Activated CD8-positive, alpha-beta memory T cell treated with anti-CD3 and anti-CD28 coated beads, Interleukin-2, amount 50 U/mL, for 1 hour (primary cell): Measurements from ENCODE around the gene SNX12.
A peak's percentile ranks its signal among the peaks of the same experiment; 100 is the strongest.

ENCODE experiments used
- DNase-seq: peaks from one replicate; pipeline ENCODE4 v3.0.0-alpha.2; 2020; ENCODE audit errors: extremely low read depth

Gene SNX12

DNA sequence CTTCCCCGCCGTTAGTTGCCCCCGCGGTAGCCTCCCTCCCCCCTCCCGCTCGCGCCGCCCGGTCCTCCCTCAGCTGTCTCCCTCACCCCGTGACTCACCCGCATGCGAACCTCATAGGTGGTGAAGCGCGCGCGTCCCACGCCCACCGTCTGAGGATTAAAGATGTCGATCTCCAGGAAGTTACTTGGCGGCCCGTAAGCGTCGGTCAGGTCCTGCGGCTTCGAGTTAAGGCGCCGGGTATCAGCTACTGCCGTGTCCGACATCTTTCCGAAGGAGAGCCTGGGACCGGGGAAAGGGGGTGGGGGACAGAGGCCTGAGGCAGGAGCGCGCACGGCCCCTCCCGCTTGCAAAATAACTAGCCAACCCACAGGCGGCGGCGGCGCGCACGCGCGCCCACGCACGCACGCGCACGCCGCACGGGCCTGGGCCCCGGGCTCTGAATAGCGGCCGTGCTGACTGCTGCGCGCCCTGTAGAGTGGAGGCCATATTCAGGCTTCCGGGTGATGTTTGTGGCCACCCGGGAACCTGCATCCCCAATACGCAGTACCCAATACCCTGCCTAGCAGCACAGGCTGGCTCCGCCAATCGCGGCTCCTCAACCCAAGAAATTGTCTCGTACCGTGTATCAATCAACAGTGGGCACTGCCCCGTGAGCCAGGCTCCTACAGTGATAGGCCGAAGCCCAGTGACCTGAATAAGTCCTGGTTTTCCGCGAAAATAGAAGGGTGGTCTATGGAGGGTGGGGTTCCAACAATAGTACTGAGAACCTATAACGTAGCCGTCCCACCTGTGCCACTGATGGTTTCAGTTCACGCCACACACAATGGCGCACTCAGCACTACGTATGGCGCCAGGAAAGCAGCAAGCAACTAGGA lies at the start of gene SNX12:
TSS of gene SNX12 (minus strand) at position 291 of the 875 bp plus-strand sequence. CDS start at position 263, 28 bp downstream.
- peak; percentile 71 for DNase-seq

DNA sequence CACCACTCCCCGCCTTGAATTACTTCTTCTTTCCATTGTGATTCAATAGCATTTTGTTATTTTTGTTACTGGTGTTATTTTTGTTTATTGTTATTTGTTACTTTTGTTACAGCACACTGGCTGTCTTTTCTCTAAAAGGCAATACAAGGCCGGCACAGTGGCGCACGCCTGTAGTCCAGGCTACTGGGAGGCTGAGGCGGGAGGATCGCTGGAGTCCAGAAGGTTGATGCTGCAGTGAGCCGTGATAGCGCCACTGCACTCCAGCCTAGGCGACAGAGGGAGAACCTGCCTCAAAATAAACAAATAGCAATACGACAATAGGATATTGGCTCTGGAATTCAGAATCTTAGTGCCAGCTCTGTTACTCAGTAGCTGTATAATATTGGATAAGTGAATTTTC lies 49.2 kb upstream of the SNX12 start:
- no peak for DNase-seq

GRCh38 chrX:71111921-71112431 lies 43.8 kb upstream of the SNX12 start:
- no peak for DNase-seq

GRCh38 chrX:71111141-71111843 lies 43.2 kb upstream of the SNX12 start, which contains the start of gene IL2RG:
Gene IL2RG, minus strand, starts transcription at chrX:71111577. Its CDS starts 38 bp downstream, at chrX:71111539.
- DNase-seq, result peak; percentile 74

DNA sequence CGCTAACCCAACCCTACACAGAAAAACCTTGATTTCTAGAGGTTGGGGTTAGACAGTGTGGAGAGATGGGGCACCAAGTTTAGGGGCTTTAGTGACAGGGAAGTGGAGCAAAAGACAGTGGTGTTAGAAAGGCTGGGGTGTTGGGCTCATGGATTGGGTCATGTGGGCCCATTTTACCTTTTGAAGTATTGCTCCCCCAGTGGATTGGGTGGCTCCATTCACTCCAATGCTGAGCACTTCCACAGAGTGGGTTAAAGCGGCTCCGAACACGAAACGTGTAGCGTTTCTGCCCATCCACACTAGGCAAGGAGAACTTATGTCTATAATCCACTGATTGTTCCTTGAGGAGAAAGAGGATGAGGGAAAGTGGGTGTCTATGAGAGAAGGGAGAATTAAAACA lies 40.9 kb upstream of the SNX12 start:
- no peak for DNase-seq

DNA sequence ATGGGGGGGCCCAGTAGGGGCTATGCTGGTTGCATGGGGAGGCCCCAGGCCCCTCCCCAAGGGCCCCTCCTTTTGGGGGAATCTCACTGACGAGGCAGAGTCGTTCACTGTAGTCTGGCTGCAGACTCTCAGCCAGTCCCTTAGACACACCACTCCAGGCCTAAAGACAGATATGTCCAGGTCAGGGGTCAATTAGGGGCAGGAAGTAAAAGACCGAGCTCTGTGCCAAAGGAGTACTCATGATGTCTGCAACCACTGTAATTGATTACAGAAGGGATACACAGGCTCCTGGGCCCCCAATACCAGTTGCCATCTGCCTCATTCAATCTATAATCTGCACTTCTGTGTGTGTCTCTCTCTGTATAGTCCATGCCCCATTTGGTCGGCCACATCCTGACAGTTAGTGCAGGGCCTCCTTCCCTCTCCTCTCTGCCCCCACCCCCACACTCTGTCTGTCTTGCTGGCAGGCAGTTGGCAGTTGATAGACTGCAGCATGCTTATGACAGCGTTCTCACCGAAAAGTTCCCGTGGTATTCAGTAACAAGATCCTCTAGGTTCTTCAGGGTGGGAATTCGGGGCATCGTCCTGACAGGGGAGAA lies 39.7 kb upstream of the SNX12 start:
- DNase-seq, result no peak

DNA sequence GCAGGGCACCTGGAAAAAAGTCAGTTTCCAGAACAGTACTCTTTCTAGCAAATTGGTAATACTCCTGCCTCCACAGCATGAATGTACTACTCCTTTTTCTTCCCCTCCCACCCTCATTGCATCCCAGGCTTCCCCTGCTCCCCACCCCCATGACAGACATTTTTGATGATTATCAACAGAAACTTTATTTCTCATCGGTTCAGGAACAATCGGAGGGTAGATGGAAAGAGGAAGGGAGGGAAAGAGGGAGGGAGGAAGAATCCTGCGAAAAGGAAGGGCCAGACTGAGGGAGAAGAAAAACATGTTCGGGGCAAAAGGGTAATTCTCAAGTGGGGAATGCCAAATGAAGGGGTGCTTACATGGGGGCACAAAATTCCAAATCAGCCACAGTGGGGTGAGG lies 39.1 kb upstream of the SNX12 start:
- DNase-seq, result no peak

GRCh38 chrX:71106427-71106826 lies 38.3 kb upstream of the SNX12 start, which contains the start of gene CXorf65:
Gene CXorf65, minus strand, starts transcription at chrX:71106740. Its CDS starts 184 bp downstream, at chrX:71106556.
- DNase-seq, result no peak

GRCh38 chrX:71105628-71106027 lies 37.5 kb upstream of the SNX12 start:
- no peak for DNase-seq

DNA sequence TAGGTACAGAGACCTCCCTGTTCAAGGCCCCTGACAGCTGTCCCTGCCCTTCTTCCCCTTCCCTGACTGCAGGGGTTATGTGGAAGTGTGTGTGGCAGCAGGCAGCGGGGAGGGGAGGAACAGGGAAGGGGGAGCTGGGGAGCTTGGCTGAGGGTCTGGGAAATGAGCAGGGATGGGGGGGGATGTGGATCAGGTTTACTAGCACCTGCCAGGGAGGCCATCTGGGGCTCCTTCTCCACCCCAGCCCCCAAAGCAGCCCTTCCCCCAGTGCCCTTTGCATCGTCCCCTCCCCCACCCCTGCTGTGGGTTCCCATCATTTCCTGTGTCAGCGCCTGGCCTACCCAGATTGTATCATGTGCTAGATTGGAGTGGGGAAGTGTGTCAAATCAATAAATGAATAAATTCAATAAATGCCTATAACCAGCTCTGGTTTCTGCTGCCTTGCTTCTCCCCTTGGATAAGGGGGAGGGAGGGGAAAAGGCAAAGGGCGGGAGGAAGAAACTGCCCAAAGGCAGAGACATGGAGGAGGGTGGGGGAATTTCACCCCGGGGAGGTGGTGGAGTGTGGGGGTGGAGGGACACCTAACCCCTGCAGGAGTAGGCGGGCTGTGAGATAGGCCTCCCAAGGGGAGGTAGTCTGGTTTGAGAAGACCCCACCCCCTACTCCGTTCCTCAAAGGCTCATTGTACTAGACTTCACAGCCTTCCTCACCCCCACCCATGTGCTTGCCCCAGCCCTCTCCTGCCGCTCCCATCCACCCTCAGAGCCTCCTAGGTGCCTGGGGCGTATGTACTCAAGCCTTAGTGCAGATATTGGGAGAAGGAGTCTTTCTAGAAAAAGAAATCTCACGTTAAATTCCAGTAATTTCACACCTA lies 35.2 kb upstream of the SNX12 start:
- DNase-seq, result no peak

- DNase-seq, result no peak
Observed at GRCh38 chrX:71102292-71102691, 34.2 kb upstream of the SNX12 start.

DNA sequence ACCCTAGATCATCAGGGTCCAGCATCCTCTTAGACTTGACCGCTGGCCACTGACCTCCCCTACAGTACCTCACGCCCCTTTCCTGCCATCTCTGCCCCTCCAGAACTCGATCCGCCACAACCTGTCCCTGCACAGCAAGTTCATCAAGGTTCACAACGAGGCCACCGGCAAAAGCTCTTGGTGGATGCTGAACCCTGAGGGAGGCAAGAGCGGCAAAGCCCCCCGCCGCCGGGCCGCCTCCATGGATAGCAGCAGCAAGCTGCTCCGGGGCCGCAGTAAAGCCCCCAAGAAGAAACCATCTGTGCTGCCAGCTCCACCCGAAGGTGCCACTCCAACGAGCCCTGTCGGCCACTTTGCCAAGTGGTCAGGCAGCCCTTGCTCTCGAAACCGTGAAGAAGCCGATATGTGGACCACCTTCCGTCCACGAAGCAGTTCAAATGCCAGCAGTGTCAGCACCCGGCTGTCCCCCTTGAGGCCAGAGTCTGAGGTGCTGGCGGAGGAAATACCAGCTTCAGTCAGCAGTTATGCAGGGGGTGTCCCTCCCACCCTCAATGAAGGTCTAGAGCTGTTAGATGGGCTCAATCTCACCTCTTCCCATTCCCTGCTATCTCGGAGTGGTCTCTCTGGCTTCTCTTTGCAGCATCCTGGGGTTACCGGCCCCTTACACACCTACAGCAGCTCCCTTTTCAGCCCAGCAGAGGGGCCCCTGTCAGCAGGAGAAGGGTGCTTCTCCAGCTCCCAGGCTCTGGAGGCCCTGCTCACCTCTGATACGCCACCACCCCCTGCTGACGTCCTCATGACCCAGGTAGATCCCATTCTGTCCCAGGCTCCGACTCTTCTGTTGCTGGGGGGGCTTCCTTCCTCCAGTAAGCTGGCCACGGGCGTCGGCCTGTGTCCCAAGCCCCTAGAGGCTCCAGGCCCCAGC lies 32.7 kb upstream of the SNX12 start:
- no peak for DNase-seq

DNA sequence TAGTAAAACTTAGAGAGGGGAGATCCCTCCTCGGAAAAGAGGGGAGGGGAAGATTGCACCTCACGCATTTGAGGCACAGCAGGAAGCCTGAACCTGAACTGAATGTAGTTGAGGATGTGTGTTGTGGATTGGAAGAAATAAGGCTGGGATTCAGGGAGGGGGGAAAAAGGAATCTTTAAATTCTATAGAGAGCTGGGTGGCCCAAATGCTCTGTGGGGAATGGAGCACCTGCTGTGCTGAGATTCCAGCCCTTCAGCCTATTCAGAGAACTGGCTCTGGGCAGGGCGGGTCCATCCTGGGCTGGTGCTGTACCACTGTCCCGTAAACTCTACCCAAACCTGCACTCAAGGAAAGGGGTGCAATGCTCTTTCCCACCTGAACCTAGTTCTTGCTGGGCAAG lies 31.6 kb upstream of the SNX12 start:
- no peak for DNase-seq

DNA sequence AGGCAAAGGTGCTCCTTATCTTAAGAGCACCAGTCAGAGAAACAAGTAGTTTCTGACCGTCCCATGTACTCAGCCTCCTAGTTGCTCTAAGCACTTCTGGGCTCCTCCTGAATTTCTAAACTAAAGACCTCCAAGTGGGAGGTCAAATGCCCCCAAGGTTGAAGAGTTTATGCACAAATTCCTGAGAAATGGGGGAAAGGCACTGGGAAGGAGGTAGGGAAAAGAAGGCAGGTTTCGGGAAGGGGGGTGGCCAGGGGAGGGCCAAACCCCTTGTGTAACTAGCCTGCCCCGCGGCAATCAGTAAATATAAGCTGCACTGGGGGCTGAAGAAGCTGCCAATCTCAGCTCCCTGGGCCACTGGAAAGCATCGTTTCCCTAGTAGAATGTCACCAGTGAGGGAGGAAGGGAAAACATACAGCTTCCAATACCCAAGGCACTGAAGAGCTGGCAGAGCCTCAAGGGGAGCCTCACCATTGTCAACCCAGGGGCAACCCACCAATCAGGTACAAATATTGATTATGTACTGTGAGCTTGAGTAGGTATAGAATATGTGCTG lies 30.9 kb upstream of the SNX12 start:
- no peak for DNase-seq

- peak; percentile 61 for DNase-seq
Observed at GRCh38 chrX:71098302-71098701, 30.2 kb upstream of the SNX12 start.

GRCh38 chrX:71096760-71097032 lies 28.6 kb upstream of the SNX12 start:
- DNase-seq, result no peak

GRCh38 chrX:71095981-71096759 lies 28.0 kb upstream of the SNX12 start:
- DNase-seq, result peak; percentile 54

GRCh38 chrX:71095555-71095980 lies 27.4 kb upstream of the SNX12 start, which contains the start of gene FOXO4:
Gene FOXO4, plus strand, starts transcription at chrX:71095851. Its CDS starts 678 bp downstream, at chrX:71096529.
- peak; percentile 74 for DNase-seq

DNA sequence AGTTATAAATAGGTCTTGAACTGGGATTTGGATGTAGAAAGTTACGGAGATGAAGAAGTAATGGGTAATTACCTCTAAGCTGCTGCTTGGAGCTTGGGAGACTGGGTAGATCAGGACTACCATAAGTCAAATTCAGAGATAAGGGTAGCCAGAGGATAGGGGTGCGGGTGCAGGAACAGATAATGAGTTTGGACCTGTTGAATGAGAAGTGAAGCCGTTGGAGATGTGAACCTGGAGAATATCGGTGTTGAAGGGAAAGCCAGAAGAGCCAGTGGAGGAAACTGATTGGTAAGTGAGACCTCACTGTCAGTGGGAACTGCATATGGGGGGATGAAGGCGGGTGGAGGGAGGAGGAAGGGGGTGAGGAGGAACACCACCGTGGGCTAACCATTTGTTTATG lies 26.9 kb upstream of the SNX12 start:
- no peak for DNase-seq
